Uterus (tissue), 2 donors: ENCODE data around the gene RASL11B.

ENCODE experiments used
- POLR2A ChIP-seq, 2 donors: fragments of 450-650 bp; IDR thresholded peaks; one replicate each; pipeline ENCODE4 v1.6.1; 2016; ENCODE audit warnings: antibody characterized with exemption in 2 of 2, mild to moderate bottlenecking in 1 of 2, moderate library complexity in 1 of 2
- TF ChIP-seq, protein P1 (sequence below), 4 experiments: fragments of 200-600 bp in 2 of 4; fragments of 450-650 bp in 2 of 4; sonication (generic) in 2 of 4; IDR thresholded peaks; one replicate each; pipeline ENCODE4 v1.5.1; 2016 to 2019; ENCODE audit warnings: antibody characterized with exemption in 4 of 4, mild to moderate bottlenecking in 2 of 4, moderate library complexity in 1 of 4

DNA sequence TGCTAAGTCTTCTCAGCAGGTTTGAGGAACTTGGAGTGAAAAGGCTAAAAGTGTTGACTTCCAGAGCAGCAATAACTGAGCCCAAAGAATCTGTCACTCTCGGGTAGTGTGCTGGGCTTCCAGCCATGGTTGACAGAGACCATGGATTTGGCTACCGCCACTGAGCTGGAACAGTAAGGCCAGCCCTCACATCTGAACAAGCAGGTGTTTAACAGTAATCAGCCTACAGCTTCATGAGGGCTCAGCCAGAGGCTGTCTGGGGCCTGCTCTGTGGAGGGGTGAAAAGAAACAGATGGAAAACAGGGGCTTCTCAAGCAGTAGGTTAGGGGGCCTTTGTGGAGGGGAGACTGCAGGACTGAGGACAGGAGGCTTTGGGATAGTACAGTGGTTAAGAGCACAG is 14.9 kb downstream of the RASL11B start:
- TF ChIP-seq, protein P1, sequence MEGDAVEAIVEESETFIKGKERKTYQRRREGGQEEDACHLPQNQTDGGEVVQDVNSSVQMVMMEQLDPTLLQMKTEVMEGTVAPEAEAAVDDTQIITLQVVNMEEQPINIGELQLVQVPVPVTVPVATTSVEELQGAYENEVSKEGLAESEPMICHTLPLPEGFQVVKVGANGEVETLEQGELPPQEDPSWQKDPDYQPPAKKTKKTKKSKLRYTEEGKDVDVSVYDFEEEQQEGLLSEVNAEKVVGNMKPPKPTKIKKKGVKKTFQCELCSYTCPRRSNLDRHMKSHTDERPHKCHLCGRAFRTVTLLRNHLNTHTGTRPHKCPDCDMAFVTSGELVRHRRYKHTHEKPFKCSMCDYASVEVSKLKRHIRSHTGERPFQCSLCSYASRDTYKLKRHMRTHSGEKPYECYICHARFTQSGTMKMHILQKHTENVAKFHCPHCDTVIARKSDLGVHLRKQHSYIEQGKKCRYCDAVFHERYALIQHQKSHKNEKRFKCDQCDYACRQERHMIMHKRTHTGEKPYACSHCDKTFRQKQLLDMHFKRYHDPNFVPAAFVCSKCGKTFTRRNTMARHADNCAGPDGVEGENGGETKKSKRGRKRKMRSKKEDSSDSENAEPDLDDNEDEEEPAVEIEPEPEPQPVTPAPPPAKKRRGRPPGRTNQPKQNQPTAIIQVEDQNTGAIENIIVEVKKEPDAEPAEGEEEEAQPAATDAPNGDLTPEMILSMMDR (IDR thresholded peaks at IDR 0.05): no peak
- TF ChIP-seq POLR2A (IDR thresholded peaks at IDR 0.05): no peak
